ENCODE measurements around the gene TTPAL.

DNA sequence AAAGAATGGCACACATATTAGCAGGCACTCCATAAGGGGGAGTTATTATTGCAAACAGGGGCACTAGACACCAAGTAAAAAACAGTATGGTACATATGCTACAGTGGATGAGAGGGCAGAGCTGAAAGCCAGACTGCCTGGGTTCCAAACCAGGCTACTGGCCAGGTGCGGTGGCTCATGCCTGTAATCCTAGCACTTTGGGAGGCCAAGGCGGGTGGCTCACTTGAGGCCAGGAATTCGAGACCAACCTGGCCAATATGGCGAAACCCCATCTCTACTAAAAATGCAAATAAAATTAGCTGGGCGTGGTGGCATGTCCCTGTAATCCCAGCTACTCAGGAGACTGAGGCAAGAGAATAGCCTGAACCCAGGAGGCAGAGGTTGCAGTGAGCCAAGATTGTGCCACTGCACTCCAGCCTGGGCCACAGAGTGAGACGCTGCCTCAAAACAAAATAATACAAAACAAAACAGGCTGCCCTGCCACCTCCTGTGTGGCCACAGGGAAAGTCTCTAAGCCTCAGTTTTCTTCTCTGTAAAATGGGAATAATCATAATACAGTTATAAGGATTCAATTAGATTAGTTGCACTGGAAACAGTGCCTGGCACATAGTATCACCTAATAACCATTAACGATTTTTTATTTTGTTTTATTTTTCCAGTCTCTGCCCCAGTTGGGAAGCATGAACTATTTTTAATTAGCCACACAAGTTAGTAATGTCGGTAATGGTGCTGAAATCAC lies 7.5 kb upstream of the TTPAL start:
- TF ChIP-seq JUN (IDR thresholded peaks at IDR 0.05; ENCODE audit: borderline replicate concordance, insufficient read depth, insufficient read length, low read depth) (no peak), POLR2AphosphoS5 (IDR thresholded peaks at IDR 0.05; ENCODE audit: insufficient read depth, low read depth, low read length) (no peak), EZH2 (IDR thresholded peaks at IDR 0.05; ENCODE audit: borderline replicate concordance, low read depth, low read length, severe bottlenecking) (no peak)
- TF ChIP-seq, protein P1, sequence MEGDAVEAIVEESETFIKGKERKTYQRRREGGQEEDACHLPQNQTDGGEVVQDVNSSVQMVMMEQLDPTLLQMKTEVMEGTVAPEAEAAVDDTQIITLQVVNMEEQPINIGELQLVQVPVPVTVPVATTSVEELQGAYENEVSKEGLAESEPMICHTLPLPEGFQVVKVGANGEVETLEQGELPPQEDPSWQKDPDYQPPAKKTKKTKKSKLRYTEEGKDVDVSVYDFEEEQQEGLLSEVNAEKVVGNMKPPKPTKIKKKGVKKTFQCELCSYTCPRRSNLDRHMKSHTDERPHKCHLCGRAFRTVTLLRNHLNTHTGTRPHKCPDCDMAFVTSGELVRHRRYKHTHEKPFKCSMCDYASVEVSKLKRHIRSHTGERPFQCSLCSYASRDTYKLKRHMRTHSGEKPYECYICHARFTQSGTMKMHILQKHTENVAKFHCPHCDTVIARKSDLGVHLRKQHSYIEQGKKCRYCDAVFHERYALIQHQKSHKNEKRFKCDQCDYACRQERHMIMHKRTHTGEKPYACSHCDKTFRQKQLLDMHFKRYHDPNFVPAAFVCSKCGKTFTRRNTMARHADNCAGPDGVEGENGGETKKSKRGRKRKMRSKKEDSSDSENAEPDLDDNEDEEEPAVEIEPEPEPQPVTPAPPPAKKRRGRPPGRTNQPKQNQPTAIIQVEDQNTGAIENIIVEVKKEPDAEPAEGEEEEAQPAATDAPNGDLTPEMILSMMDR (IDR thresholded peaks at IDR 0.05; ENCODE audit: extremely low read depth in 1 of 2, insufficient read depth in 1 of 2, low read depth in 1 of 2, low read length in 2 of 2): no peak

Data from endothelial cell of umbilical vein (primary cell).